PFSK-1 (cell line): ENCODE results near the gene ZNF792.
A peak's percentile ranks its signal among the peaks of the same experiment; 100 is the strongest.

ENCODE experiments used
- FOXP2 ChIP-seq: optimal IDR thresholded peaks from 2 replicates; pipeline ENCODE3; 2011; ENCODE audit warnings: borderline replicate concordance, control low read depth, inconsistent platforms; ENCODE audit not compliant: insufficient read depth; ENCODE audit errors: extremely low read length, extremely low read depth
- POLR2AphosphoS5 ChIP-seq: IDR thresholded peaks from 2 replicates; pipeline ENCODE4 v1.6.1; 2012; ENCODE audit warnings: low read depth, mild to moderate bottlenecking, control low read depth, low read length, moderate library complexity
- REST ChIP-seq, 2 experiments: IDR thresholded peaks; 2 replicates each; pipeline versions ENCODE4 v1.6.1 to v1.8.0; 2011 to 2012; ENCODE audit warnings: low read depth in 2 of 2, low read length in 2 of 2, control low read depth in 1 of 2, inconsistent platforms in 1 of 2, mild to moderate bottlenecking in 1 of 2, moderate library complexity in 1 of 2; ENCODE audit not compliant: insufficient read depth in 1 of 2
- SIN3A ChIP-seq: IDR thresholded peaks from 2 replicates; pipeline ENCODE4 v1.6.1; 2012; ENCODE audit warnings: mild to moderate bottlenecking, low read length, moderate library complexity, borderline replicate concordance; ENCODE audit not compliant: insufficient read depth
- TAF1 ChIP-seq: IDR thresholded peaks from 2 replicates; pipeline ENCODE4 v1.6.1; 2012; ENCODE audit warnings: low read length, control low read depth, borderline replicate concordance; ENCODE audit not compliant: insufficient read depth

The ZNF792 gene

GRCh38 chr19:34989298-34989697 is 25.3 kb upstream of the ZNF792 start:
- no peak for TF ChIP-seq SIN3A

GRCh38 chr19:34988119-34988518 is 24.1 kb upstream of the ZNF792 start:
- TF ChIP-seq REST (IDR thresholded peaks at IDR 0.05; ENCODE audit: insufficient read depth in 1 of 2, low read depth in 2 of 2, low read length in 2 of 2) = no peak
- no peak for TF ChIP-seq FOXP2
- TF ChIP-seq TAF1 = no peak
- TF ChIP-seq SIN3A = no peak
- no peak for TF ChIP-seq POLR2AphosphoS5

- TF ChIP-seq REST (IDR thresholded peaks at IDR 0.05; ENCODE audit: insufficient read depth in 1 of 2, low read depth in 2 of 2, low read length in 2 of 2) = peak in 1 of 2 experiments; percentile 64; a peak in 1 of 4 replicates
- no peak for TF ChIP-seq TAF1
- peak; percentile 97 for TF ChIP-seq FOXP2
- no peak for TF ChIP-seq POLR2AphosphoS5
- TF ChIP-seq SIN3A = 0 out of 2 replicates have a peak, but pooled peaks have one; percentile 30
Observed at GRCh38 chr19:34985249-34986022, 21.4 kb upstream of the ZNF792 start.

GRCh38 chr19:34984287-34984686 is 20.3 kb upstream of the ZNF792 start:
- TF ChIP-seq TAF1 (no peak), FOXP2 (no peak)

- TF ChIP-seq SIN3A (no peak), FOXP2 (no peak), POLR2AphosphoS5 (no peak), TAF1 (no peak), REST (IDR thresholded peaks at IDR 0.05; ENCODE audit: insufficient read depth in 1 of 2, low read depth in 2 of 2, low read length in 2 of 2) (no peak)
Observed at GRCh38 chr19:34983786-34984185, 19.8 kb upstream of the ZNF792 start.

GRCh38 chr19:34982275-34982674 is 18.2 kb upstream of the ZNF792 start:
- TF ChIP-seq REST (IDR thresholded peaks at IDR 0.05; ENCODE audit: insufficient read depth in 1 of 2, low read depth in 2 of 2, low read length in 2 of 2) (no peak), FOXP2 (no peak), POLR2AphosphoS5 (no peak), SIN3A (no peak), TAF1 (no peak)
